Thyroid gland (tissue), 4 donors: ENCODE measurements around the gene SLC6A12.

Source experiments
- CTCF ChIP-seq, 6 experiments: fragments of 200-600 bp in 3 of 6; fragments of 450-650 bp in 3 of 6; sonication (generic) in 3 of 6; IDR thresholded peaks; one replicate each; pipeline ENCODE4 v1.5.1; 2016 to 2019; ENCODE audit warnings: antibody characterized with exemption in 6 of 6, mild to moderate bottlenecking in 2 of 6, inconsistent platforms in 1 of 6, moderate library complexity in 1 of 6
- POLR2A ChIP-seq, 2 donors: fragments of 450-650 bp; IDR thresholded peaks; one replicate each; pipeline ENCODE4 v1.6.1; 2017; ENCODE audit warnings: antibody characterized with exemption in 2 of 2, mild to moderate bottlenecking in 2 of 2, moderate library complexity in 1 of 2

DNA sequence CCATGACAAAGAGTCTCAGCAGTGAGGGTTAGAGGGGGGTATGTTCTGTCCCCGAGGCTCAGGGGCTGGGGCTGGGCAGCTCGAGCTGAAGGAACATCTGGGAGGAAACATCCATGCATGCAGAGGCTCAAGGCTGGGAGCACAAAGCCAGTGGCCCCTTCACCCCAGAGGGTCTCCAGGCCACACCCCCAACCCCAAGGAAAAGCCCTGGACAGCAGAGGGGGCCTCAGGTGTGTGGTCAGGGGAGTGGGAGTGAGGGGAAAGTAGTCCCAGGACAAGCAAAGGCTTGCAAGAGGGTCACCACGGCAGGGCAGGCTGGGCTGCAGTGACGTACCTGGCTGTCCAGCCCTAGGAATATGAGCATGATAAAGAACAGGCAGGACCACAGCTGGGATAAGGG lies 17.5 kb downstream of the SLC6A12 start:
- TF ChIP-seq CTCF (IDR thresholded peaks at IDR 0.05) = no peak
- no peak for TF ChIP-seq POLR2A (IDR thresholded peaks at IDR 0.05)
